Thyroid gland (tissue), 4 donors: Measurements from ENCODE around the gene ANKRD9. TPM values are rescaled to one million over a fixed set of nuclear protein-coding genes. Genes with fewer than 3 reads are reported as not detected.
A peak's percentile ranks its signal among the peaks of the same experiment; 100 is the strongest.

Experiments
- DNase-seq, 2 donors: peaks; one replicate each; pipeline ENCODE4 v3.0.0-alpha.2; 2019
- H3K27ac ChIP-seq, 3 donors: fragments of 200-600 bp; sonication (generic); 1 replicate in 2 of 3; 2 replicates in 1 of 3; pipeline ENCODE4 v1.5.1; 2016 to 2019; ENCODE audit warnings: mild to moderate bottlenecking in 1 of 3, moderate library complexity in 1 of 3
- H3K27me3 ChIP-seq: fragments of 200-600 bp; sonication (generic); one replicate; pipeline ENCODE4 v1.5.1; 2019
- H3K36me3 ChIP-seq, 2 donors: fragments of 200-600 bp; sonication (generic); one replicate each; pipeline ENCODE4 v1.5.1; 2016 to 2019
- H3K4me1 ChIP-seq, 2 donors: fragments of 200-600 bp; sonication (generic); one replicate each; pipeline ENCODE4 v1.5.1; 2017 to 2019
- H3K4me3 ChIP-seq, 3 donors: fragments of 200-600 bp; sonication (generic); replicated peaks in 1 of 3; 1 replicate in 2 of 3; 2 replicates in 1 of 3; pipeline ENCODE4 v1.5.1; 2016; ENCODE audit warnings: mild to moderate bottlenecking in 1 of 3
- H3K9me3 ChIP-seq: fragments of 200-600 bp; sonication (generic); one replicate; pipeline ENCODE4 v1.5.1; 2017
- CTCF ChIP-seq, 6 experiments: fragments of 200-600 bp in 3 of 6; fragments of 450-650 bp in 3 of 6; sonication (generic) in 3 of 6; IDR thresholded peaks; one replicate each; pipeline ENCODE4 v1.5.1; 2016 to 2019; ENCODE audit warnings: antibody characterized with exemption in 6 of 6, mild to moderate bottlenecking in 2 of 6, inconsistent platforms in 1 of 6, moderate library complexity in 1 of 6
- POLR2A ChIP-seq, 2 donors: fragments of 450-650 bp; IDR thresholded peaks; one replicate each; pipeline ENCODE4 v1.6.1; 2017; ENCODE audit warnings: antibody characterized with exemption in 2 of 2, mild to moderate bottlenecking in 2 of 2, moderate library complexity in 1 of 2
- WGBS, 2 donors: methylation state at CpG; one replicate each; pipeline ENCODE4 v1.1.5; 2017; 5-methylcytosine and 5-hydroxymethylcytosine counted together
- intact Hi-C: fragments of 100-400 bp; cut with DNase I; formaldehyde crosslinking; loops from one replicate; pipeline ENCODE4 v1.15.1; 2023
- total RNA-seq, 4 donors: library from RNA; depleted of rRNA; stranded (reverse); fragments of >200 nt; gene quantifications; one replicate each; pipeline ENCODE4 v1.2.3, GENCODE V29; 2016

The ANKRD9 gene
- total RNA-seq, 4 donors from 2014 or later: 36.4 to 62.8 (median 55.0) TPM

- TF ChIP-seq POLR2A (IDR thresholded peaks at IDR 0.05) (no peak), CTCF (IDR thresholded peaks at IDR 0.05) (no peak)
- WGBS, 2 donors: 87 to 96% methylated on average over 20 to 21 of the region's 21 CpGs
- Histone ChIP-seq H3K9me3 (no peaks in the 10 kb centered on the region), H3K4me3 (no peak overlapping the region), H3K4me1 (peaks cover 14% of the 10 kb centered on the region in 2 donors), H3K27ac (no peak overlapping the region), H3K27me3 (no peaks in the 10 kb centered on the region), H3K36me3 (no peaks in the 10 kb centered on the region)
- intact Hi-C loops: no loop called here
- DNase-seq: no peak
These were observed 4.6 kb upstream of the ANKRD9 start for GRCh38 chr14:102513899-102514772.

- DNase-seq: no peak
- Histone ChIP-seq H3K27ac (no peak overlapping the region), H3K9me3 (no peaks in the 10 kb centered on the region), H3K4me3 (no peak overlapping the region), H3K4me1 (peaks cover 17 to 21% of the 10 kb centered on the region in 2 donors), H3K36me3 (no peaks in the 10 kb centered on the region), H3K27me3 (no peaks in the 10 kb centered on the region)
- 94 to 96% methylated on average over 6 to 11 of the region's 11 CpGs for WGBS, 2 donors
- intact Hi-C loops: no loop called here
- TF ChIP-seq CTCF (IDR thresholded peaks at IDR 0.05) (no peak), POLR2A (IDR thresholded peaks at IDR 0.05) (no peak)
These were observed 3.3 kb upstream of the ANKRD9 start for GRCh38 chr14:102512793-102513300.

- no peak overlapping the region for H3K27ac ChIP-seq
- H3K36me3 ChIP-seq: no peaks in the 10 kb centered on the region
- TF ChIP-seq CTCF (IDR thresholded peaks at IDR 0.05) (no peak), POLR2A (IDR thresholded peaks at IDR 0.05) (no peak)
- WGBS, 2 donors: 91 to 100% methylated on average over 5 of the region's 5 CpGs
- no peak overlapping the region for H3K4me3 ChIP-seq
- DNase-seq: no peak
- no peaks in the 10 kb centered on the region for H3K9me3 ChIP-seq
- no peaks in the 10 kb centered on the region for H3K27me3 ChIP-seq
- H3K4me1 ChIP-seq: peaks cover 17 to 20% of the 10 kb centered on the region in 2 donors
- intact Hi-C loops: no loop called here
These were observed 2.0 kb upstream of the ANKRD9 start for GRCh38 chr14:102511538-102511937.

- H3K4me1 ChIP-seq: peaks cover 14 to 18% of the 10 kb centered on the region in 2 donors
- H3K9me3 ChIP-seq: no peaks in the 10 kb centered on the region
- H3K36me3 ChIP-seq: no peaks in the 10 kb centered on the region
- H3K27me3 ChIP-seq: no peaks in the 10 kb centered on the region
- peak overlapping the region in 1 of 3 donors; percentile 39 for H3K4me3 ChIP-seq
- intact Hi-C loops: no loop called here
- DNase-seq: peak; percentile 49 to 50
- TF ChIP-seq CTCF (IDR thresholded peaks at IDR 0.05): no peak
- TF ChIP-seq POLR2A (IDR thresholded peaks at IDR 0.05): no peak
- 67 to 71% methylated on average over 15 to 16 of the region's 19 CpGs for WGBS, 2 donors
- no peak overlapping the region for H3K27ac ChIP-seq
These were observed 1.3 kb upstream of the ANKRD9 start for GRCh38 chr14:102510616-102511520.
